IMR-90 (cell line): ENCODE measurements around the gene AHDC1. TPM values are rescaled to one million over a fixed set of nuclear protein-coding genes. Genes with fewer than 3 reads are reported as not detected.

Experiments used
- ATAC-seq: fragments of 200-7000 bp; cut with Tn5 transposase; 2 replicates; pipeline ENCODE4 v1.9.1; 2020; ENCODE audit warnings: low read depth, mild to moderate bottlenecking, moderate library complexity
- BruUV-seq: library from RNA; stranded (reverse); fragments of 400-500 nt; replicated peaks from 2 replicates; lab custom pipeline; 2021; lab: Mats Ljungman, UMichigan
- CTCF ChIA-PET: fragments of 300-600 bp; formaldehyde crosslinking; extraction: SDS; loops from one replicate; lab custom pipeline; 2021; ENCODE audit warnings: antibody characterized with exemption; lab: Yijun Ruan, JAX
- POLR2A ChIA-PET: fragments of 300-600 bp; sonication (Branson Sonifier 250); formaldehyde crosslinking; loops from one replicate; lab custom pipeline; 2022; ENCODE audit warnings: antibody characterized with exemption; ENCODE audit not compliant: unreplicated experiment; lab: Charles Lee
- DNase-seq: peaks from one replicate; pipeline ENCODE4 v3.0.0; 2013
- H2AFZ ChIP-seq: replicated peaks from 2 replicates; pipeline ENCODE3; 2013; ENCODE audit warnings: low read length, mild to moderate bottlenecking; ENCODE audit not compliant: poor library complexity
- H2AK5ac ChIP-seq: 2 replicates; pipeline ENCODE4 v1.6.1; 2013; ENCODE audit warnings: low read depth, low read length, inconsistent platforms
- H2AK9ac ChIP-seq: replicated peaks from 2 replicates; pipeline ENCODE3; 2013; ENCODE audit warnings: mild to moderate bottlenecking, low read depth, low read length, moderate library complexity; ENCODE audit not compliant: poor library complexity
- H2BK120ac ChIP-seq: 2 replicates; pipeline ENCODE4 v1.6.1; 2013; ENCODE audit warnings: low read depth, low read length, inconsistent platforms
- H2BK15ac ChIP-seq: 3 replicates; pipeline ENCODE4 v1.6.1; 2013; ENCODE audit warnings: low read depth, low read length, inconsistent platforms
- H2BK20ac ChIP-seq: 2 replicates; pipeline ENCODE4 v1.6.1; 2013; ENCODE audit warnings: low read depth, mild to moderate bottlenecking, inconsistent platforms, low read length, moderate library complexity
- H2BK5ac ChIP-seq: 2 replicates; pipeline ENCODE4 v1.6.1; 2013; ENCODE audit warnings: mild to moderate bottlenecking, low read depth, low read length, inconsistent platforms; ENCODE audit not compliant: poor library complexity, severe bottlenecking
- H3K14ac ChIP-seq: replicated peaks from 2 replicates; pipeline ENCODE4 v1.6.1; 2013; ENCODE audit warnings: low read depth, low read length, inconsistent platforms
- H3K18ac ChIP-seq: 2 replicates; pipeline ENCODE4 v1.6.1; 2013; ENCODE audit warnings: low read depth, low read length, control low read depth
- H3K23ac ChIP-seq: 2 replicates; pipeline ENCODE4 v1.6.1; 2013; ENCODE audit warnings: low read depth, low read length, inconsistent platforms
- H3K27ac ChIP-seq: 2 replicates; pipeline ENCODE4 v1.5.1; 2013; ENCODE audit warnings: mild to moderate bottlenecking, control low read depth, low read length; ENCODE audit not compliant: insufficient read depth
- H3K27me3 ChIP-seq: 2 replicates; pipeline ENCODE4 v1.6.1; 2013; ENCODE audit warnings: low read length; ENCODE audit not compliant: control insufficient read depth, insufficient read depth
- H3K36me3 ChIP-seq: 2 replicates; pipeline ENCODE4 v1.6.1; 2013; ENCODE audit warnings: low read length, mixed read lengths; ENCODE audit not compliant: control insufficient read depth, insufficient read depth
- H3K4ac ChIP-seq: 2 replicates; pipeline ENCODE4 v1.6.1; 2013; ENCODE audit warnings: low read depth, low read length, inconsistent platforms
- H3K4me1 ChIP-seq: 2 replicates; pipeline ENCODE4 v1.6.1; 2013; ENCODE audit warnings: low read length, mixed read lengths; ENCODE audit not compliant: control insufficient read depth, insufficient read depth
- H3K4me2 ChIP-seq: 2 replicates; pipeline ENCODE4 v1.6.1; 2013; ENCODE audit warnings: low read depth, mild to moderate bottlenecking, control low read depth, low read length, moderate library complexity
- H3K4me3 ChIP-seq: 2 replicates; pipeline ENCODE4 v1.5.1; 2013; ENCODE audit warnings: low read depth, mild to moderate bottlenecking, control low read depth, low read length, moderate library complexity; ENCODE audit not compliant: insufficient read depth
- H3K56ac ChIP-seq: 2 replicates; pipeline ENCODE4 v1.6.1; 2013; ENCODE audit warnings: low read length, inconsistent platforms; ENCODE audit not compliant: insufficient read depth; ENCODE audit errors: extremely low read depth
- H3K79me1 ChIP-seq, 2 experiments: 2 replicates each; pipeline ENCODE4 v1.6.1; 2013; ENCODE audit warnings: low read length in 2 of 2, inconsistent platforms in 1 of 2, low read depth in 1 of 2
- H3K9ac ChIP-seq: 2 replicates; pipeline ENCODE4 v1.6.1; 2013; ENCODE audit warnings: low read depth, low read length, control low read depth
- H3K9me1 ChIP-seq: 2 replicates; pipeline ENCODE4 v1.6.1; 2013; ENCODE audit warnings: low read length, inconsistent platforms; ENCODE audit not compliant: insufficient read depth
- H3K9me3 ChIP-seq: 2 replicates; pipeline ENCODE4 v1.6.1; 2013; ENCODE audit warnings: low read length; ENCODE audit not compliant: control insufficient read depth, insufficient read depth
- H4K20me1 ChIP-seq: 2 replicates; pipeline ENCODE4 v1.6.1; 2013; ENCODE audit warnings: low read length, inconsistent platforms; ENCODE audit not compliant: insufficient read depth
- H4K5ac ChIP-seq: 2 replicates; pipeline ENCODE4 v1.6.1; 2013; ENCODE audit warnings: mild to moderate bottlenecking, low read depth, low read length, control low read depth
- H4K8ac ChIP-seq, 2 experiments: 2 replicates each; pipeline ENCODE4 v1.6.1; 2013; ENCODE audit warnings: low read depth in 2 of 2, low read length in 2 of 2, control low read depth in 1 of 2, inconsistent platforms in 1 of 2
- H4K91ac ChIP-seq: 2 replicates; pipeline ENCODE4 v1.6.1; 2013; ENCODE audit warnings: low read depth, low read length, inconsistent platforms; ENCODE audit not compliant: insufficient read depth
- CHD1 ChIP-seq: IDR thresholded peaks from 2 replicates; pipeline ENCODE4 v1.6.1; 2012; ENCODE audit warnings: low read depth, low read length, improper control_type of control experiment
- FOS ChIP-seq: fragments of 150-350 bp; IDR thresholded peaks from 2 replicates; pipeline ENCODE4 v1.6.1; 2016; ENCODE audit warnings: low read depth, low read length
- MAFK ChIP-seq: IDR thresholded peaks from 2 replicates; pipeline ENCODE4 v1.6.1; 2012; ENCODE audit warnings: low read depth, low read length, improper control_type of control experiment
- MAZ ChIP-seq: IDR thresholded peaks from 2 replicates; pipeline ENCODE4 v1.6.1; 2012; ENCODE audit warnings: low read depth, mild to moderate bottlenecking, low read length, improper control_type of control experiment, moderate library complexity, borderline replicate concordance
- RAD21 ChIP-seq: IDR thresholded peaks from 2 replicates; pipeline ENCODE4 v1.6.1; 2012; ENCODE audit warnings: low read length, improper control_type of control experiment
- RCOR1 ChIP-seq: IDR thresholded peaks from 2 replicates; pipeline ENCODE4 v1.6.1; 2012; ENCODE audit warnings: mild to moderate bottlenecking, low read length, improper control_type of control experiment; ENCODE audit not compliant: insufficient replicate concordance
- SMC3 ChIP-seq: fragments of 150-350 bp; IDR thresholded peaks from 2 replicates; pipeline ENCODE4 v1.6.1; 2016; ENCODE audit warnings: low read depth, mild to moderate bottlenecking, antibody characterized with exemption, low read length, moderate library complexity
- WGBS, 2 experiments: methylation state at CpG; one replicate each; pipeline versions ENCODE4 v1.1.5 to v1.1.7; 2013; ENCODE audit warnings: missing lambda C conversion rate in 2 of 2; ENCODE audit not compliant: insufficient read length in 1 of 2; ENCODE audit errors: extremely low coverage in 2 of 2; 5-methylcytosine and 5-hydroxymethylcytosine counted together
- dilution Hi-C: fragments of 300-500 bp; cut with HindIII; formaldehyde crosslinking; loops from one replicate; pipeline ENCODE4 v1.14.3; 2018; ENCODE audit warnings: low sequenced_read_pairs; ENCODE audit not compliant: unreplicated experiment
- in situ Hi-C: fragments of 300-500 bp; cut with MboI; formaldehyde crosslinking; loops from 3 replicates; pipeline ENCODE4 v1.14.3; 2019; ENCODE audit warnings: low sequenced_read_pairs, inconsistent platforms, mixed read lengths
- intact Hi-C: fragments of 100-400 bp; cut with micrococcal nuclease; formaldehyde crosslinking; loops from 2 replicates; pipeline ENCODE4 v1.10.0; 2022
- microRNA-seq, 2 experiments: library from miRNA; stranded (forward) in 1 of 2; unstranded in 1 of 2; fragments of 10-50 nt in 1 of 2; fragments of <30 nt in 1 of 2; gene quantifications in 1 of 2; microRNA quantifications in 1 of 2; one replicate each; pipeline versions ENCODE3 to v1.1.0; 2013 to 2020; ENCODE audit not compliant: insufficient read depth in 1 of 2, insufficient read length in 1 of 2, unreplicated experiment in 1 of 2
- polyA plus RNA-seq, 3 experiments: library from polyadenylated mRNA; depleted of rRNA; stranded (reverse); fragments of >200 nt; gene quantifications; 2 replicates each; pipeline ENCODE4 v1.2.3, GENCODE V29; 2012; ENCODE audit warnings: low replicate concordance in 1 of 3
- small RNA-seq, 5 experiments: library from RNA; depleted of rRNA; stranded (forward); fragments of <200 nt; gene quantifications; one replicate each; pipeline ENCODE3, GENCODE V24; 2012
- total RNA-seq: library from RNA; depleted of rRNA; stranded (reverse); fragments of >200 nt; gene quantifications from 2 replicates; pipeline ENCODE4 v1.2.3, GENCODE V29; 2012; rRNA removed

AHDC1 gene
- total and polyA plus RNA-seq, 2 of the 4 experiments (the other 2 are of a cell fraction), result 2.0 to 11.6 TPM

- no peak for TF ChIP-seq SMC3
Measured at GRCh38 chr1:27487966-27488884, 115.7 kb downstream of the AHDC1 start (continued).

- TF ChIP-seq MAFK (peak; percentile 90), MAZ (no peak), RCOR1 (no peak), FOS (no peak), RAD21 (no peak), CHD1 (no peak)
- Histone ChIP-seq H4K8ac (no peak overlapping the region), H4K20me1 (peaks cover 62% of the 10 kb centered on the region), H3K14ac (no peak overlapping the region), H3K36me3 (no peaks in the 10 kb centered on the region), H2AK9ac (no peak overlapping the region), H3K4ac (no peak overlapping the region), H3K27ac (no peak overlapping the region), H2BK20ac (no peak overlapping the region), H3K79me1 (peaks cover 4 to 33% of the 10 kb centered on the region in 2 experiments; a peak in 3 of 4 replicates), H3K23ac (no peak overlapping the region), H3K27me3 (no peaks in the 10 kb centered on the region), H2BK5ac (no peak overlapping the region), H3K4me3 (no peak overlapping the region), H3K9me1 (peaks cover 7% of the 10 kb centered on the region), H3K4me1 (peaks cover 5% of the 10 kb centered on the region), H3K18ac (no peak overlapping the region), H2AFZ (no peak overlapping the region), H2AK5ac (no peak overlapping the region), H2BK120ac (no peak overlapping the region), H3K4me2 (no peak overlapping the region), H3K56ac (no peak overlapping the region), H2BK15ac (no peak overlapping the region), H4K5ac (no peak overlapping the region), H3K9ac (no peak overlapping the region), H3K9me3 (no peaks in the 10 kb centered on the region), H4K91ac (no peak overlapping the region)
- dilution Hi-C loops, result no loop called here
- BruUV-seq, result no TSS peak
- CTCF ChIA-PET, result no interaction called here
- DNase-seq (no peak), ATAC-seq (no peak)
- POLR2A ChIA-PET, result no interaction called here
- intact Hi-C loops, result loop anchor here (5.0 kb wide), 1 partner anchor 117 kb away; the partner anchor contains the start of gene AHDC1
- in situ Hi-C loops, result no loop called here
- no CpG with 5 or more reads among the region's 1 CpG for WGBS, 2 experiments
Measured at GRCh38 chr1:27485363-27485762, 118.6 kb downstream of the AHDC1 start.

Small RNAs within 50 kb of the gene (microRNA-seq; reads per million reads assigned to microRNA genes)
- not detected for gene AL031729.1 (ENCODE audit: insufficient read depth, insufficient read length)

Small RNAs within 50 kb of the gene (small RNA-seq; reads per million reads assigned to genes)
- 0 to 0.46 (median 0) reads per million in 5 experiments for gene AL031729.1

Other genes starting within 250 kb of the AHDC1 start
- gene MAP3K6, start 237.2 kb downstream of the AHDC1 start, total RNA-seq, result 4.8 and 5.3 TPM in 2 replicates
- 15.9 and 17.3 TPM in 2 replicates for gene MAP3K6, start 237.2 kb downstream of the AHDC1 start, polyA plus RNA-seq (2012; rRNA removed)
- gene FCN3, start 229.3 kb downstream of the AHDC1 start, total RNA-seq, result not detected in 2 replicates
- gene FCN3, start 229.3 kb downstream of the AHDC1 start, polyA plus RNA-seq (2012; rRNA removed), result not detected in 2 replicates
- gene CD164L2, start 220.8 kb downstream of the AHDC1 start, total RNA-seq, result not detected in 2 replicates
- gene CD164L2, start 220.8 kb downstream of the AHDC1 start, polyA plus RNA-seq (2012; rRNA removed), result not detected in 2 replicates
- gene GPR3, start 211.5 kb downstream of the AHDC1 start, total RNA-seq, result 0.72 and 0.83 TPM in 2 replicates
- gene GPR3, start 211.5 kb downstream of the AHDC1 start, polyA plus RNA-seq (2012; rRNA removed), result 4.8 and 5.4 TPM in 2 replicates
- 7.5 and 7.9 TPM in 2 replicates for gene WASF2, start 114.0 kb downstream of the AHDC1 start, total RNA-seq
- gene WASF2, start 114.0 kb downstream of the AHDC1 start, polyA plus RNA-seq (2012; rRNA removed), result 45.0 and 45.4 TPM in 2 replicates
- gene FGR, start 31.0 kb upstream of the AHDC1 start, total RNA-seq, result not detected in 2 replicates
- not detected in 2 replicates for gene FGR, start 31.0 kb upstream of the AHDC1 start, polyA plus RNA-seq (2012; rRNA removed)
- gene IFI6, start 68.0 kb upstream of the AHDC1 start, total RNA-seq, result 6.7 and 7.3 TPM in 2 replicates
- 16.8 and 17.2 TPM in 2 replicates for gene IFI6, start 68.0 kb upstream of the AHDC1 start, polyA plus RNA-seq (2012; rRNA removed)
- gene FAM76A, start 121.8 kb upstream of the AHDC1 start, total RNA-seq, result 8.6 and 10.0 TPM in 2 replicates
- 2.3 and 2.6 TPM in 2 replicates for gene FAM76A, start 121.8 kb upstream of the AHDC1 start, polyA plus RNA-seq (2012; rRNA removed)
- gene STX12, start 169.1 kb upstream of the AHDC1 start, total RNA-seq, result 54.8 and 68.3 TPM in 2 replicates
- 22.5 and 28.6 TPM in 2 replicates for gene STX12, start 169.1 kb upstream of the AHDC1 start, polyA plus RNA-seq (2012; rRNA removed)
- 60.5 and 80.1 TPM in 2 replicates for gene PPP1R8, start 226.6 kb upstream of the AHDC1 start, total RNA-seq
- gene PPP1R8, start 226.6 kb upstream of the AHDC1 start, polyA plus RNA-seq (2012; rRNA removed), result 43.3 and 53.8 TPM in 2 replicates